ENCODE results near the gene KSR2. TPM values are rescaled to one million over a fixed set of nuclear protein-coding genes. Genes with fewer than 3 reads are reported as not detected.

KSR2 gene
- total and polyA plus RNA-seq, 2 donors (not counting 3 experiments of a cell fraction or from before 2014, with no cell fraction given) = 2.1 to 5.2 TPM

DNA sequence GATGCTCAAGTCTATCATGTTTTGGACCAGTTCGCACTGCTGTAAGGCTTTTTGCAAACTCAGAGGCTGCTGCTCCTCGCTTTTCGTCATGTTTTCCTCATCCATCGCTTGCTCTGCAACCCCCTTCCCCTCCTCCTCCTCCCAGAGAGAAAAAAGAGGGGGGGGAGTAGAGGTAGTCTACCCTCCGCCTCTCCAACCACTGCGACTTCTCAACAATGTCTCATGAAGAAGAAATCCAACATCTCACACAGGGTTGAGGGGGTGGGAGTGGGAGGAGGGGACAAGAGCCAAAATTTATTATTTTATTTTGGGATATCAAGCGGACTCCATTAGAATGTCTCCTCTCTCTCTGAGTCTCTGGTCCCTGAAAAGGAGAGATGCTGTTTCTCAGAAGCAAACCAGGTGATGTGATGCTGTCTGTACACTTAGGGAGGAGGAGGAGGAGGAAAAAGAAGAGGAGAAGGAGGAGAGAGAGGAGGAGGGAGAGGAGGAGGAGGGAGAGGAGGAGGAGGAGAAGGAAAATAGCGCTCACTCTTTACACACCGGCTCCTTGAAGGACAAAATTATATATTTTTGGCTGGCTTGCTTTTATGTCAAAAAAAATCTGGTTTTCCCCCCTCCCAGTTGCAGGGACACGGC is 520 bp downstream of the KSR2 start:
- Histone ChIP-seq H3K9me3 (replicated peaks; ENCODE audit: control insufficient read depth, insufficient read depth, low read length) (no peaks in the 10 kb centered on the region), H3K9me1 (replicated peaks; ENCODE audit: control insufficient read depth, extremely low read depth, insufficient read depth, low read length) (no peaks in the 10 kb centered on the region), H3K27me3 (ENCODE audit: control insufficient read depth in 2 of 2, insufficient read depth in 2 of 2, low read length in 2 of 2) (peaks cover 17 to 20% of the 10 kb centered on the region in 2 experiments), H3K27ac (ENCODE audit: insufficient read depth, low read depth, low read length) (no peak overlapping the region), H3K4me3 (replicated peaks in 1 of 3; ENCODE audit: insufficient read depth in 1 of 3, low read depth in 1 of 3, low read length in 3 of 3) (no peak overlapping the region), H3K4me1 (ENCODE audit: control insufficient read depth, extremely low read depth, insufficient read depth, low read length) (no peaks in the 10 kb centered on the region), H3K36me3 (ENCODE audit: control insufficient read depth in 2 of 2, extremely low read depth in 1 of 2, insufficient read depth in 2 of 2, low read length in 2 of 2) (no peaks in the 10 kb centered on the region), H3K9ac (replicated peaks; ENCODE audit: extremely low read depth, insufficient read depth, low read length) (no peak overlapping the region), H3K79me2 (ENCODE audit: control insufficient read depth, insufficient read depth, low read length) (no peaks in the 10 kb centered on the region), H4K20me1 (replicated peaks; ENCODE audit: control insufficient read depth, extremely low read depth, insufficient read depth, low read length) (no peaks in the 10 kb centered on the region), H3K4me2 (ENCODE audit: insufficient read depth, low read length) (no peak overlapping the region), H2AFZ (ENCODE audit: low read depth, low read length) (no peak overlapping the region)
- no TSS peak for BruUV-seq (replicated peaks)
- no peak for FAIRE-seq
- no peak for DNase-seq (ENCODE audit: low read depth, low spot score)
- TF ChIP-seq EZH2 (IDR thresholded peaks at IDR 0.05; ENCODE audit: borderline replicate concordance, low read depth, low read length, severe bottlenecking) (peak; percentile 17), JUN (IDR thresholded peaks at IDR 0.05; ENCODE audit: borderline replicate concordance, insufficient read depth, insufficient read length, low read depth) (no peak)
- ChIA-PET CTCF (no interaction called here), POLR2A (no interaction called here)
- intact Hi-C loops (cut with micrococcal nuclease) = no loop called here
- dilution Hi-C loops (cut with MboI; ENCODE audit: extremely low pct_ligation_motif_present, low sequenced_read_pairs) = no loop called here

DNA sequence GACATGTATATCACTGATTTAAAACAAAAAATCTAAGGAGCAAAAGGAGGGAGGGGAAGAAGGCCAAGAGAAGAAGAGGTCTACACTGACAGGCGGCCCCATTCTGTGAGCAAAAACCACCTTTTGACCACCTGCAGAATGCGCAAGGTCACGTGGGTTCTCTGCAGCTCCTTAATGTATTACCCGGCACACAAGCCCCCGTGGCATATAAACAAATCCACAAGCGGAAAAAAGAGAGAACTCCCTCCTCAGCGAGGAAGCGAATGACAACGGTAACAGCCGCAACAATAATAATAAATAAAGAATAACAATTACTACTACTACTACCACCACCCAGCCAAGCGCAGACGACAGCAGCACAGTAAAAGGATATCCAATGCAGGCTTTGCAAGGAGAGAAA is 1.3 kb downstream of the KSR2 start:
- dilution Hi-C loops (cut with MboI; ENCODE audit: extremely low pct_ligation_motif_present, low sequenced_read_pairs) = no loop called here
- no peak overlapping the region for H2AFZ ChIP-seq (ENCODE audit: low read depth, low read length)
- H3K36me3 ChIP-seq (ENCODE audit: control insufficient read depth in 2 of 2, extremely low read depth in 1 of 2, insufficient read depth in 2 of 2, low read length in 2 of 2) = no peaks in the 10 kb centered on the region
- no peak for DNase-seq (ENCODE audit: low read depth, low spot score)
- BruUV-seq (replicated peaks) = no TSS peak
- POLR2A ChIA-PET = no interaction called here
- CTCF ChIA-PET = no interaction called here
- intact Hi-C loops (cut with micrococcal nuclease) = no loop called here
- H3K27me3 ChIP-seq (ENCODE audit: control insufficient read depth in 2 of 2, insufficient read depth in 2 of 2, low read length in 2 of 2) = peaks cover 17 to 20% of the 10 kb centered on the region in 2 experiments
- H3K4me1 ChIP-seq (ENCODE audit: control insufficient read depth, extremely low read depth, insufficient read depth, low read length) = no peaks in the 10 kb centered on the region
- no peak overlapping the region for H3K4me3 ChIP-seq (replicated peaks in 1 of 3; ENCODE audit: insufficient read depth in 1 of 3, low read depth in 1 of 3, low read length in 3 of 3)
- no peaks in the 10 kb centered on the region for H3K9me3 ChIP-seq (replicated peaks; ENCODE audit: control insufficient read depth, insufficient read depth, low read length)
- H3K9ac ChIP-seq (replicated peaks; ENCODE audit: extremely low read depth, insufficient read depth, low read length) = no peak overlapping the region
- H3K4me2 ChIP-seq (ENCODE audit: insufficient read depth, low read length) = no peak overlapping the region
- H3K9me1 ChIP-seq (replicated peaks; ENCODE audit: control insufficient read depth, extremely low read depth, insufficient read depth, low read length) = no peaks in the 10 kb centered on the region
- no peak overlapping the region for H3K27ac ChIP-seq (ENCODE audit: insufficient read depth, low read depth, low read length)
- H4K20me1 ChIP-seq (replicated peaks; ENCODE audit: control insufficient read depth, extremely low read depth, insufficient read depth, low read length) = no peaks in the 10 kb centered on the region
- no peak for FAIRE-seq
- no peaks in the 10 kb centered on the region for H3K79me2 ChIP-seq (ENCODE audit: control insufficient read depth, insufficient read depth, low read length)
- TF ChIP-seq JUN (IDR thresholded peaks at IDR 0.05; ENCODE audit: borderline replicate concordance, insufficient read depth, insufficient read length, low read depth) (no peak), MYC (IDR thresholded peaks at IDR 0.05; ENCODE audit: low read depth, low read length) (no peak), FOS (IDR thresholded peaks at IDR 0.05; ENCODE audit: borderline replicate concordance, insufficient read depth, low read length) (no peak), GATA2 (IDR thresholded peaks at IDR 0.05; ENCODE audit: insufficient read depth, insufficient read length, low read depth, low read length) (no peak), POLR2AphosphoS5 (IDR thresholded peaks at IDR 0.05; ENCODE audit: insufficient read depth, low read depth, low read length) (no peak), POLR2A (IDR thresholded peaks at IDR 0.05; ENCODE audit: low read depth, low read length) (no peak), EZH2 (IDR thresholded peaks at IDR 0.05; ENCODE audit: borderline replicate concordance, low read depth, low read length, severe bottlenecking) (no peak)
- TF ChIP-seq, protein P1, sequence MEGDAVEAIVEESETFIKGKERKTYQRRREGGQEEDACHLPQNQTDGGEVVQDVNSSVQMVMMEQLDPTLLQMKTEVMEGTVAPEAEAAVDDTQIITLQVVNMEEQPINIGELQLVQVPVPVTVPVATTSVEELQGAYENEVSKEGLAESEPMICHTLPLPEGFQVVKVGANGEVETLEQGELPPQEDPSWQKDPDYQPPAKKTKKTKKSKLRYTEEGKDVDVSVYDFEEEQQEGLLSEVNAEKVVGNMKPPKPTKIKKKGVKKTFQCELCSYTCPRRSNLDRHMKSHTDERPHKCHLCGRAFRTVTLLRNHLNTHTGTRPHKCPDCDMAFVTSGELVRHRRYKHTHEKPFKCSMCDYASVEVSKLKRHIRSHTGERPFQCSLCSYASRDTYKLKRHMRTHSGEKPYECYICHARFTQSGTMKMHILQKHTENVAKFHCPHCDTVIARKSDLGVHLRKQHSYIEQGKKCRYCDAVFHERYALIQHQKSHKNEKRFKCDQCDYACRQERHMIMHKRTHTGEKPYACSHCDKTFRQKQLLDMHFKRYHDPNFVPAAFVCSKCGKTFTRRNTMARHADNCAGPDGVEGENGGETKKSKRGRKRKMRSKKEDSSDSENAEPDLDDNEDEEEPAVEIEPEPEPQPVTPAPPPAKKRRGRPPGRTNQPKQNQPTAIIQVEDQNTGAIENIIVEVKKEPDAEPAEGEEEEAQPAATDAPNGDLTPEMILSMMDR (IDR thresholded peaks at IDR 0.05; ENCODE audit: extremely low read depth in 1 of 2, insufficient read depth in 1 of 2, low read depth in 1 of 2, low read length in 2 of 2) = no peak
- TF ChIP-seq, protein P2, sequence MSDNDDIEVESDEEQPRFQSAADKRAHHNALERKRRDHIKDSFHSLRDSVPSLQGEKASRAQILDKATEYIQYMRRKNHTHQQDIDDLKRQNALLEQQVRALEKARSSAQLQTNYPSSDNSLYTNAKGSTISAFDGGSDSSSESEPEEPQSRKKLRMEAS (IDR thresholded peaks at IDR 0.05; ENCODE audit: insufficient read depth, insufficient read length) = no peak

All from endothelial cell of umbilical vein (primary cell).